ENCODE results near the gene ADARB2.

GRCh38 chr10:1211844-1212570, 525.3 kb downstream of the ADARB2 start:
- no peak for TF ChIP-seq CTCF (IDR thresholded peaks at IDR 0.05)
- TF ChIP-seq POLR2A (IDR thresholded peaks at IDR 0.05) = no peak

Measured in Peyer's patch (tissue), 4 donors.